Endodermal cell (in vitro differentiated cells): ENCODE measurements around the gene TRIM44. TPM values are rescaled to one million over a fixed set of nuclear protein-coding genes. Genes with fewer than 3 reads are reported as not detected.
A peak's percentile ranks its signal among the peaks of the same experiment; 100 is the strongest.

Source experiments
- DNase-seq: peaks from one replicate; pipeline ENCODE4 v3.0.0-alpha.2; 2017
- H3K27ac ChIP-seq: 2 replicates; pipeline ENCODE4 v1.5.1; 2013; ENCODE audit warnings: mild to moderate bottlenecking, low read depth, low read length, moderate library complexity
- H3K27me3 ChIP-seq: 2 replicates; pipeline ENCODE4 v1.6.1; 2013; ENCODE audit warnings: mild to moderate bottlenecking, low read length, moderate library complexity; ENCODE audit not compliant: insufficient read depth, control insufficient read depth, poor library complexity, severe bottlenecking
- H3K36me3 ChIP-seq: 2 replicates; pipeline ENCODE4 v1.7.0; 2013; ENCODE audit warnings: mild to moderate bottlenecking, low read length, moderate library complexity; ENCODE audit not compliant: control insufficient read depth, insufficient read depth
- H3K4me1 ChIP-seq: one replicate; pipeline ENCODE4 v1.7.0; 2013; ENCODE audit warnings: low read length; ENCODE audit not compliant: control insufficient read depth, insufficient read depth
- H3K4me3 ChIP-seq: 2 replicates; pipeline ENCODE4 v1.5.1; 2013; ENCODE audit warnings: mild to moderate bottlenecking, low read length, moderate library complexity
- H3K9ac ChIP-seq: 2 replicates; pipeline ENCODE4 v1.6.1; 2013; ENCODE audit warnings: mild to moderate bottlenecking, low read length, moderate library complexity; ENCODE audit not compliant: poor library complexity, severe bottlenecking; ENCODE audit errors: extremely low read depth
- H3K9me3 ChIP-seq: 2 replicates; pipeline ENCODE4 v1.6.1; 2013; ENCODE audit warnings: mild to moderate bottlenecking, low read length, moderate library complexity; ENCODE audit not compliant: control insufficient read depth
- H3K27ac Mint-ChIP-seq: 2 replicates; pipeline ENCODE4 v1.8.0; 2020; ENCODE audit warnings: mixed read lengths
- H3K27me3 Mint-ChIP-seq: 2 replicates; pipeline ENCODE4 v1.8.0; 2021; ENCODE audit warnings: mild to moderate bottlenecking, mixed read lengths; ENCODE audit not compliant: insufficient read depth
- H3K36me3 Mint-ChIP-seq: 2 replicates; pipeline ENCODE4 v1.8.0; 2020; ENCODE audit warnings: low read depth, mixed read lengths
- H3K4me1 Mint-ChIP-seq: 2 replicates; pipeline ENCODE4 v1.8.0; 2020; ENCODE audit warnings: mixed read lengths
- H3K4me3 Mint-ChIP-seq: 2 replicates; pipeline ENCODE4 v1.8.0; 2020; ENCODE audit warnings: mild to moderate bottlenecking, moderate library complexity, mixed read lengths
- H3K9me3 Mint-ChIP-seq: 2 replicates; pipeline ENCODE4 v1.8.0; 2020; ENCODE audit warnings: mild to moderate bottlenecking, mixed read lengths
- WGBS, 2 experiments: methylation state at CpG; one replicate each; pipeline versions ENCODE4 v1.1.5 to v1.1.7; 2013; ENCODE audit warnings: missing lambda C conversion rate in 2 of 2, mixed read lengths in 1 of 2; ENCODE audit not compliant: insufficient coverage in 1 of 2, insufficient read length in 1 of 2; 5-methylcytosine and 5-hydroxymethylcytosine counted together
- total RNA-seq, 2 donors: library from RNA; stranded (reverse); fragmentation: NEBNext Ultra II Directional in 1 of 2; extraction: Animal tissue kit (Norgen Biotek cat#: 25700) in 1 of 2; gene quantifications; 2 replicates in 1 of 2; 3 replicates in 1 of 2; pipeline ENCODE4 v1.2.1, GENCODE V29; 2021
- TF ChIP-seq, protein P1 (sequence below): fragments of 200-600 bp; sonication (generic); conservative IDR thresholded peaks from 2 replicates; pipeline ENCODE4 v1.5.0; 2021; ENCODE audit warnings: antibody characterized with exemption, mild to moderate bottlenecking

The TRIM44 gene
- total RNA-seq, 2 donors from 2014 or later: 48.5 to 63.8 TPM

DNA sequence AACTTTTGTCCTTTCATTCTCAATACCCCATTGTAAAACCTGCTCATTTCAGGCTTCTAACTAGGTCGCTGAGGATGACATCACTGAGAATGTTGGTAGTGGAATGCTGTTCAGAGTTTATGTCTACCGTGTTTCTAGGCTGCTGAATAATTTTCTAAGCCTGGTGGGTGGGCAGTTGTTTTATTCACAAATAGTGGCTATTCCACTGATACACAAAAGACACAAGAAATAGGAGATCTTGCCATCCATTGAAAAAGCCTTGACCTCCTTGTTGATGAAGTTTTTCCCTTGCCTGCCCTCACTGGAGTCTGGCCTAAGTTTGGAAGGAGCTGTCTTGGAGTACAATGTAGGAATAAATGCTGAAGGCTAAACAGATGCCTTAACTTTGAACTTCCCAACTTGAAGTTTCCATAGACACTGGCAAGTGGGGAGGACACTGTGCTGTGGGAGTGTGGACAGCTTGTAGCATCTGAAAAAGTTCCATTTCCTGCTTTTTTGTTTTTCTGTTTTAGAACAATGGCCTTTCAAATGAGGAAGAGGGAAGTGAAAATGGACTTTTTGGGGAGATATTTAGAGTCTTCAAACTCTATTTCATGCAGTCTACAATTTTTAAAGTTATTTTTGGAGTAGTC, 59.2 kb downstream of the TRIM44 start:
- whole genome bisulfite sequencing, 2 experiments: 40 to 100% methylated on average over 1 to 2 of the region's 2 CpGs
- peaks cover 5% of the 10 kb centered on the region for H3K4me1 Mint-ChIP-seq
- peak overlapping the region; percentile 46 for H3K27ac Mint-ChIP-seq

DNA sequence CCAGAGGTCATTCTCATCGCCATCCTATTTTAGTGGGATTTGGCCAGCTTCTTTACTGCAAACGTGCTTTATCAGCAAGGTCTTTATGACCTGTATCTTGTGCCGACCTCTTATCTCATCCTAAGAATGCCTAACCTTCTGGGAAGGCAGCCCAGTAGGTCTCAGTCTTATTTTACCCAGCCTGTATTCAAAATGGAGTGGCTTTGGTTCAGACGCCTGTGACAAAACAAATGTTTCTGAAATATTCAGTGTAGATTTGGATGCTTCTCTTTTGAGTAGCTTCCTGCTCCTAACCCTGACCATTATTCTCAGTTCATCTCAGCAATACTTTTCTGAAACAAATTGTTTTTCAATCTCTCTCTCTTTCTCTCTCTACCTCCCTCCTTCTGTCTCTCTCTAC, 60.1 kb downstream of the TRIM44 start:
- no peaks in the 10 kb centered on the region for H3K27me3 Mint-ChIP-seq
- no peak overlapping the region for H3K4me3 ChIP-seq
- H3K9me3 Mint-ChIP-seq: no peaks in the 10 kb centered on the region
- no peak for DNase-seq
- H3K36me3 ChIP-seq: peaks cover 17% of the 10 kb centered on the region
- H3K4me3 Mint-ChIP-seq: no peak overlapping the region
- no peaks in the 10 kb centered on the region for H3K4me1 ChIP-seq
- H3K9ac ChIP-seq: no peak overlapping the region
- TF ChIP-seq, protein P1, sequence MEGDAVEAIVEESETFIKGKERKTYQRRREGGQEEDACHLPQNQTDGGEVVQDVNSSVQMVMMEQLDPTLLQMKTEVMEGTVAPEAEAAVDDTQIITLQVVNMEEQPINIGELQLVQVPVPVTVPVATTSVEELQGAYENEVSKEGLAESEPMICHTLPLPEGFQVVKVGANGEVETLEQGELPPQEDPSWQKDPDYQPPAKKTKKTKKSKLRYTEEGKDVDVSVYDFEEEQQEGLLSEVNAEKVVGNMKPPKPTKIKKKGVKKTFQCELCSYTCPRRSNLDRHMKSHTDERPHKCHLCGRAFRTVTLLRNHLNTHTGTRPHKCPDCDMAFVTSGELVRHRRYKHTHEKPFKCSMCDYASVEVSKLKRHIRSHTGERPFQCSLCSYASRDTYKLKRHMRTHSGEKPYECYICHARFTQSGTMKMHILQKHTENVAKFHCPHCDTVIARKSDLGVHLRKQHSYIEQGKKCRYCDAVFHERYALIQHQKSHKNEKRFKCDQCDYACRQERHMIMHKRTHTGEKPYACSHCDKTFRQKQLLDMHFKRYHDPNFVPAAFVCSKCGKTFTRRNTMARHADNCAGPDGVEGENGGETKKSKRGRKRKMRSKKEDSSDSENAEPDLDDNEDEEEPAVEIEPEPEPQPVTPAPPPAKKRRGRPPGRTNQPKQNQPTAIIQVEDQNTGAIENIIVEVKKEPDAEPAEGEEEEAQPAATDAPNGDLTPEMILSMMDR: no peak
- WGBS, 2 experiments: 77 to 82% methylated on average over 4 of the region's 4 CpGs
- H3K27ac Mint-ChIP-seq: no peak overlapping the region
- H3K27me3 ChIP-seq: no peaks in the 10 kb centered on the region
- peaks cover 5% of the 10 kb centered on the region for H3K4me1 Mint-ChIP-seq
- H3K36me3 Mint-ChIP-seq: peaks cover 17% of the 10 kb centered on the region
- no peak overlapping the region for H3K27ac ChIP-seq
- no peaks in the 10 kb centered on the region for H3K9me3 ChIP-seq

More for the DNA sequence above, 59.2 kb downstream of the TRIM44 start:
- no peaks in the 10 kb centered on the region for H3K27me3 Mint-ChIP-seq
- Histone ChIP-seq H3K9ac (no peak overlapping the region), H3K9me3 (no peaks in the 10 kb centered on the region), H3K36me3 (peaks cover 11% of the 10 kb centered on the region), H3K4me3 (no peak overlapping the region), H3K27me3 (no peaks in the 10 kb centered on the region), H3K4me1 (no peaks in the 10 kb centered on the region), H3K27ac (no peak overlapping the region)
- H3K9me3 Mint-ChIP-seq: no peaks in the 10 kb centered on the region
- TF ChIP-seq, protein P1: no peak
- peaks cover 12% of the 10 kb centered on the region for H3K36me3 Mint-ChIP-seq
- no peak for DNase-seq
- no peak overlapping the region for H3K4me3 Mint-ChIP-seq

DNA sequence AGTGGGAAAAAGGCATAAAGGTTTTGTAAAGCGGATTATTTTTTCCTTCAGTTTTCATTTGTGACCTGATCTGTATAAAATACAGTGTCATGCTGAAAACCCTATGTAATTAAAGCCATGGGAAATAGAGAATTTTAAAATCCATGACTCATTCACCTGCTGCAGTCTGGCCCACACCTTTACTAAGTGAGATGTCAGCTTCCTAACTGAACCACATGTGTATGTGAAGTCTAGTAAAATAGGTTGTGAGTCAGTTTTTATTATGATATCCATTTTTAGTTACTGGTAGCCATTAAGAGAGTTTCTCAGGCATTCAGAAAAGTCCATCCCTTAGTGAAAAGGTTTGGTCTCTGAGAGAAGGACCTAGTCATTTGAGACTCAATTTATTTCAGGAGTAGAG, 60.9 kb downstream of the TRIM44 start:
- H3K27ac ChIP-seq: no peak overlapping the region
- H3K4me3 ChIP-seq: no peak overlapping the region
- WGBS, 2 experiments: 95 to 100% methylated on average over 1 of the region's 1 CpG
- peaks cover 23% of the 10 kb centered on the region for H3K36me3 Mint-ChIP-seq
- H3K27ac Mint-ChIP-seq: no peak overlapping the region
- H3K9me3 ChIP-seq: no peaks in the 10 kb centered on the region
- H3K36me3 ChIP-seq: peaks cover 17% of the 10 kb centered on the region
- H3K4me1 Mint-ChIP-seq: peaks cover 3% of the 10 kb centered on the region
- H3K27me3 Mint-ChIP-seq: no peaks in the 10 kb centered on the region
- H3K27me3 ChIP-seq: no peaks in the 10 kb centered on the region
- TF ChIP-seq, protein P1: no peak
- H3K9me3 Mint-ChIP-seq: no peaks in the 10 kb centered on the region
- H3K4me1 ChIP-seq: no peaks in the 10 kb centered on the region
- H3K4me3 Mint-ChIP-seq: no peak overlapping the region
- no peak for DNase-seq
- no peak overlapping the region for H3K9ac ChIP-seq
